ENCODE data around the gene OR14K1.

OR14K1 gene, protein sequence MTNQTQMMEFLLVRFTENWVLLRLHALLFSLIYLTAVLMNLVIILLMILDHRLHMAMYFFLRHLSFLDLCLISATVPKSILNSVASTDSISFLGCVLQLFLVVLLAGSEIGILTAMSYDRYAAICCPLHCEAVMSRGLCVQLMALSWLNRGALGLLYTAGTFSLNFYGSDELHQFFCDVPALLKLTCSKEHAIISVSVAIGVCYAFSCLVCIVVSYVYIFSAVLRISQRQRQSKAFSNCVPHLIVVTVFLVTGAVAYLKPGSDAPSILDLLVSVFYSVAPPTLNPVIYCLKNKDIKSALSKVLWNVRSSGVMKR

DNA sequence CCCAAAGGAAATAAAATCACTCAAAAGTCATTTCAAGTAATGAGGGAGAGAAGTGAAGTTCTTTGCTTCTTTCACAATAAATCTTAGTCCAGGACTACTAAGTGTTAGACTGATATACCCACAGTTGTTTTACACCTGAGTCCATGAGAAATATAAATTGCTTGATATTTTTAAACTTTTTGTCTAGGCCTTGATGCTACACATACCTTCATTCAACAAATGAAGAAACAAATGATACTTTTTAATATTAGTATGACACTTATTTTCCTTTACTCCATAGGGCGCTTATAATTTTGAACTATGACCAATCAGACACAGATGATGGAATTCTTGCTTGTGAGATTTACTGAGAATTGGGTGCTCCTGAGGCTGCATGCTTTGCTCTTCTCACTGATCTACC lies at the start of gene OR14K1:
OR14K1 (plus strand) TSS at position 301 of the 400 bp plus-strand sequence; CDS start at position 301, 0 bp downstream.
- TF ChIP-seq GATA2 (IDR thresholded peaks at IDR 0.05; ENCODE audit: low read depth, low read length) (no peak), GATA3 (IDR thresholded peaks at IDR 0.05; ENCODE audit: low read depth, low read length) (no peak)

DNA sequence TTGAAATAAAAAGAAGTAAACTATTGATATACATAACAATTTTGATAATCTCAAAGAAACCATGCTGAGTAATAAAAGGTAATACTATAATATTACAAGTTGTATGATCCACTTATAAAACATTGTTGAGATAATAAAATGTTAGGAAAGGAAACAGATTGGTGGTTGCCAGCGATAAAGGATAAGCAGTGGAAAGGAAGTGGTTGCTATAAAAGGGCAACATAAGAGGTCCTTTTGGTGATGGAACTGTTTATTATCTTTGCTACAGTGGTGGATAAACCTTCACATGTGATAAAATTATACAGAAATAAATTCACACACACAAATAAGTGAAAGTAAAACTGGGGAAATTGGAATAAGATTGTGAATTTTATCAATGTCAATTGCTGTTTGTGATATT lies 37.1 kb upstream of the OR14K1 start:
- TF ChIP-seq GATA3 (IDR thresholded peaks at IDR 0.05; ENCODE audit: low read depth, low read length), result no peak
- TF ChIP-seq GATA2 (IDR thresholded peaks at IDR 0.05; ENCODE audit: low read depth, low read length), result no peak

DNA sequence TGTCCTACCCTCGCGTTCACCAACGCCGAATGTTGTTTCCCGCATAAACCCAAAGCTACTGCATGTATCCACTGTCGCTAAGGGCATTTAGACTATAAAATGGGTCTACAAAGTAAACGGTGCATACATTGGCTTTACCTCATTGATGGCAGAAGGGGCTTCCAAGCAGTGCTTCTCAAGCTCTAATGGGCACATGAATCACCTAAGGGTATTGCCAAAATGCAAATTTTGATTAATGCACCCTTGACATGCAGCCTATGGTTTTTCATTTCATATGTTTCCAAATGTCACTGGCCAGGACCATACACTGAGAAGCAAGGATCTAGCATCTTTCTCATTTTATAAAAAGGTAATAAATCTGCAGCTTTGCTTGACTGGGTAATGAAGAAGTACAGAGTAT lies 24.7 kb upstream of the OR14K1 start:
- TF ChIP-seq GATA3 (IDR thresholded peaks at IDR 0.05; ENCODE audit: low read depth, low read length) (no peak), GATA2 (IDR thresholded peaks at IDR 0.05; ENCODE audit: low read depth, low read length) (no peak)

DNA sequence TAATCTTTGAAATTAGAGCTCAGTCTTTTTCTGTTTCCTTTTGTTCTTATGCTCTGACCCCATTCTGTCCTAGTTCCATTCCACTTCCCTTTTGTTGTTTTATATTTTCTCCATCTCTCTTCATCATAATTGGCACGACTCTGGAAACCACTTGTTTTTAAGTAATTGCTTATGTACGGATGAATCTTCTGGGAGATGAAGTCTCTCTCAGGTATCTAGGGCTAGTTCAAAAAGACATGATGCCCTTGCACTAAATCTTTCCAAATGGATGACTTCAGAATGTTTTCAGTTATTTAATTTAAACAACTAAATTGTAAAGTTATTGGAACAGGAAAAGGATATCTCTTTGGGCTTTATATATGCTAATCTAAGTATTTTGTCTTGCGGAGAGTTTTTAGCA lies 21.9 kb upstream of the OR14K1 start, which contains the start of gene OR6F1:
OR6F1 (minus strand) TSS at position 101 of the 400 bp plus-strand sequence. CDS start 3,891 bp downstream, outside the sequence.
- TF ChIP-seq GATA3 (IDR thresholded peaks at IDR 0.05; ENCODE audit: low read depth, low read length), result no peak
- no peak for TF ChIP-seq GATA2 (IDR thresholded peaks at IDR 0.05; ENCODE audit: low read depth, low read length)

DNA sequence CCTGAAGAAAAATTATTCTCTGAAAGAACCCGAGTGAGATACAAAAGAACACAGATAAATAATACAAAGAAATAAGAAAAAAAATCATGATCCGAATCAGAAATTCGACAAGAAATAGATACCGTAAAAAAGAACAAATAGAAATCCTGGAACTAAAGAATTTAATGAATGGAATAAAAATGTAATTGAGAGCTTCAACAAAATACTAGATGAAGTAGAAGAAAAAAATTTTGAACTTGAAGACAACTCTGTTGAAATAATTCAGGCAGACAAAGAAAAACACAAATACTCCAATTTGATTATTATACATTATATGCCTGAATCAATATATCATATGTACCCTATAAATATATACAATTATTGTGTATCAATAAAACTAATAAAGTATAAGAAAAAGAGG lies 17.2 kb upstream of the OR14K1 start:
- TF ChIP-seq GATA3 (IDR thresholded peaks at IDR 0.05; ENCODE audit: low read depth, low read length) (no peak), GATA2 (IDR thresholded peaks at IDR 0.05; ENCODE audit: low read depth, low read length) (no peak)

DNA sequence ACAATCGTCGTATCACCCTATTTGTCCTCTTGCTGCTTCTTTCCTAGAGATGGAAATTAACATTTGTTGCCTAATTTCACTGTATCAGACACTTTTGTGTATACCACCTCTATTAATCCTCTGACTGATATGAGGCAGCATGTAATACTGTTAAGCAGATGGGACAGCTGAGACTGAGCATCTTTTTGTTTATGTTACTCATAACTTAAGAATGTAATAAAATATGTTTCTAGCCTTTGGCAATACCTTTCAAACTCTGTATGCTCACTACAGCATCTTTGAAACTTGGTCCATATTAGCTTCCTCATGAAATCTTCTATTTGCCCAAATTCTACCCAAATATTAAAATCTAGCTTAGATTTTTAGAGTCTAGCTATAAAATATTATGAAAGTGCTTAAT lies 2.3 kb downstream of the OR14K1 start:
- TF ChIP-seq GATA2 (IDR thresholded peaks at IDR 0.05; ENCODE audit: low read depth, low read length), result no peak
- no peak for TF ChIP-seq GATA3 (IDR thresholded peaks at IDR 0.05; ENCODE audit: low read depth, low read length)

DNA sequence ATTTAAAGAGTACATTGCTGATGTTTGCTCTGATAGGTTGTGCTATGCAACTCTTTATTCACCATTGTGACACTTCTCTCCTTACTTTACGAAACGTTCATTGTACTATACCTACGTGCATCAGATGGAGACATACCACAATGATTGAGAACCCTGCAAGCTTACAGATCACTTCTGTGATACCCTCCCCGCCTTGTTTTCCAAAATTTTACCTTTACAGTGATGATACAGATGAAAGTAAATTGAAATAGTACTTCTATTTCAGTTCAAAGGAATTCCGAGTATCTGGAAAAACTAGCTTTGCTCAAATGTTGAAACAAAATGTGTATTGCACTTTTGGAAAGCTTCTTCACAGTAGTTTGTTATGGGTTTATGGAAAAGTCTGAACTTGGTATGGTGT lies 3.3 kb downstream of the OR14K1 start:
- TF ChIP-seq GATA3 (IDR thresholded peaks at IDR 0.05; ENCODE audit: low read depth, low read length) (no peak), GATA2 (IDR thresholded peaks at IDR 0.05; ENCODE audit: low read depth, low read length) (no peak)

DNA sequence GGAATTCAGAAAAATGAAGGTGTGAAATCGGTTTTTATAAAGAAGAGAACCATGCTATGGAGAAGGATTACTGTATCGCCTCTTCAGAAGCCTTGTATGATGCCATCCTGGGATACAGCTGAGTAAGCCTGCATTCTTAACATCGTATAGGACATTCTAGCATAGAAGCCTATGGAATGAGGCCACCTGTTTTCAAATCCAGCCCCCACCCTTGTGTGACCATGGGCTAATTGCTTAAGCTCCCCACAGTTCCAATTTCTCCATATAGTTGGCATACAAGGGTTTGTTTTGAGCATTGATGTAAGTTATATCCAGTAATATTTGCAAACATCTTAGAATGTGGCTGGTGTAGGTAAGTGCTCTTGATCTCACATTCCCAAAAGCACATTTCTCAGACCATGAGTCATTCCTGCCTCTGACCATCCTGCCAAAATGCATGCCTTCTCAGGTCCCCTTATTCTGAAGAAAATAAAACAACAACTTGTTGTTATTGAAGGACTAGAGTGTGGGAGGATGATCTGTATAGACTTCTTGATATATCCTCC lies 8.0 kb downstream of the OR14K1 start:
- TF ChIP-seq GATA3 (IDR thresholded peaks at IDR 0.05; ENCODE audit: low read depth, low read length) (no peak), GATA2 (IDR thresholded peaks at IDR 0.05; ENCODE audit: low read depth, low read length) (no peak)

DNA sequence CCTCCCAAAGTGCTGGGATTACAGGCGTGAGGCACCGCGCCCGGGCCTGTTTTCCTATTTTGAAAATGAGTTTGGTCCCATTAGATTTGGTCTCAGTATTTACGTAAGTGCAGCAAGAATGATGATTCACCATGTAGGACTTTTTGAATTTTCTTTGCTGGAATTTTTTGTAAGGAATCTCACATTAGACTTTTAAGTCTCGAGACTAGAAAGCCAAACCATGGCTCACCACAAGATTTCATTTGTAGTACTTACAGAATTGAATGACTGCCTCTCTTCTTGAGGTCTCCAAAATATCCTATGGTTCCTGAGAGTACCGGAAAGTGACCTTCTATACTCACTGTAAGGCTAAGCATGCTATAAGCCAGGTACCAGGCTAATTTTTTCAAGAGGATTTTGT lies 9.2 kb downstream of the OR14K1 start:
- no peak for TF ChIP-seq GATA2 (IDR thresholded peaks at IDR 0.05; ENCODE audit: low read depth, low read length)
- TF ChIP-seq GATA3 (IDR thresholded peaks at IDR 0.05; ENCODE audit: low read depth, low read length), result no peak

DNA sequence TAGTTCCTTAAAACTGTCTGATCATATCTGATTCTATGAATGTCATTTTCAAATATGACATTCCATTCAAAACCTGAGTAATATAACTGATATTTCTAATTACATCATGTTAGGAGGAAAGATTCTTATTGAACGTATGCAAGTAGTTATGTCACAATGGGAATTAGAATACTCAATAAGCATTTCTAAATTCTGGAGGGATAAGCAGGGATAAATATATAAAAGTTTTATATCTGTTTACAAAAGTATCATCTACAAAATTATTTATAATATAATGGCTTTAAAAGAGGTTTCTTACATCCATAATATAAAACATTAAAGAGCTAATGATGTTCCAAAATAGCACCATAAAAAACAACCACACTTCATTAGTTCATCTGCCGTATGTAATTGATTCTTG lies 9.6 kb downstream of the OR14K1 start, which contains the start of gene OR14A2:
OR14A2 (minus strand) TSS at position 101 of the 400 bp plus-strand sequence.
- TF ChIP-seq GATA2 (IDR thresholded peaks at IDR 0.05; ENCODE audit: low read depth, low read length), result no peak
- TF ChIP-seq GATA3 (IDR thresholded peaks at IDR 0.05; ENCODE audit: low read depth, low read length), result no peak

DNA sequence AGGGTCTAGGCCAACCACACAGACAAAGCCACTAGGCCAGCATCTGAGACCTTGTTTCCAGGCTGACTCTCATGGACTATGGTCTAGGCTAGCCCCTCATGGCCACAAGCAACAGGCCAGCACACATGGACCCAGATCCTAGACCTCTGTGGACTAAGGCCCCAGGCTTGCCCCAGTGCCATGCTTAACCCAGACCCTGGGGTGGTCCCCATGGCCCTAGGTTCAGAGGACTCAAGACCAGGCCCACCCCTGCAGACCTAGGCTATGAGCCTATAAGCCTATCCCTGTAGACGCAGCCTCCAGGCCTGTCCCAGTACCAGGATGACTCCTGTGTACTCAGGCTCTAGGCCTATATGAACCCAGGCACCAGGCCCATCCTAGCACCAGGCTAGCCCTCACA lies 11.5 kb downstream of the OR14K1 start:
- TF ChIP-seq GATA2 (IDR thresholded peaks at IDR 0.05; ENCODE audit: low read depth, low read length), result no peak
- no peak for TF ChIP-seq GATA3 (IDR thresholded peaks at IDR 0.05; ENCODE audit: low read depth, low read length)

DNA sequence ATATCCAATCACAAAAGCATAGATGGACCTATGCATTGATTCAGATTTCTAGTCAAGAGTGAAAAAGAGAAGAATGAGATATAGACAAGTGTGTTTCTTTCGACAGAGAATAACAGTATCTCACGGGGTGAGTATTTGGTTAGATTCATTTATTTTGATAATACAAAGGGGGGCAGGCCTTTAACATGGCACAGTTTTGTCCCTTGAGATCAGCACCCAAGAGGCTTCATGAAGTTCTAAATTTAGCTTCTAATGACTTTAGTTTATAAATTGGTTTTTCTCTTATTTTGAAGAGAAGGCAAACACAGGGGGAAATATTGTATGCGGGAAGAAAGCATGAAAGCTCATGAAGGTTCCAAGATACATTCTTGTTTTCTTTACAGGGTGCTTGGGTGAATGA lies 22.0 kb downstream of the OR14K1 start, which contains the start of gene OR1C1:
OR1C1 (minus strand) TSS at position 101 of the 400 bp plus-strand sequence. CDS start 2,150 bp downstream, outside the sequence.
- TF ChIP-seq GATA3 (IDR thresholded peaks at IDR 0.05; ENCODE audit: low read depth, low read length) (no peak), GATA2 (IDR thresholded peaks at IDR 0.05; ENCODE audit: low read depth, low read length) (no peak)

DNA sequence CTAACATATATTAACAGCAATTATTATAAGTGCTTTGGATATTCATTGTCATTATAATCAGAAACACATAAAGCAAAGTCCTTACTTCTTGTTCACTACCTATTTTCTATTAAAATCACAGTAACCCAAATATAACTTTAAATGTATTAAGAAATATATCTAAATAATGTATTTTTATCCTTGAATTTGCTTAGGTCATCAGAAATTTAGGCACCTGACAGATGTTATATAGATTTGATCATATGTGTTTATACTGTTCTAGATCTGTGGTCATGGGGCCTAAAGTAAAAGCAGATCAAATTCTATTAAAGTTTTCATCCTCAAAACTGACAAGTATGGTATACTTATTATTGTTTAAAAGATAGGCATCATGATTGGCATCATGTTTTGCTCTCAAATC lies 31.2 kb downstream of the OR14K1 start:
- TF ChIP-seq GATA2 (IDR thresholded peaks at IDR 0.05; ENCODE audit: low read depth, low read length) (no peak), GATA3 (IDR thresholded peaks at IDR 0.05; ENCODE audit: low read depth, low read length) (no peak)
